Gastroesophageal sphincter (tissue), 3 donors: Measurements from ENCODE around the gene GZF1.

Source experiments
- EP300 ChIP-seq: sonication (generic); formaldehyde crosslinking; IDR thresholded peaks from one replicate; pipeline ENCODE4 v1.6.1; 2017; ENCODE audit warnings: antibody characterized with exemption, mild to moderate bottlenecking
- POLR2A ChIP-seq, 2 donors: fragments of 450-650 bp; IDR thresholded peaks; one replicate each; pipeline ENCODE4 v1.6.1; 2017; ENCODE audit warnings: antibody characterized with exemption in 2 of 2, mild to moderate bottlenecking in 2 of 2, moderate library complexity in 1 of 2
- POLR2AphosphoS5 ChIP-seq: sonication (generic); formaldehyde crosslinking; IDR thresholded peaks from one replicate; pipeline ENCODE4 v1.6.1; 2017; ENCODE audit warnings: antibody characterized with exemption
- TF ChIP-seq, protein P1 (sequence below), 4 experiments: fragments of 200-600 bp in 2 of 4; fragments of 450-650 bp in 2 of 4; sonication (generic) in 1 of 4; IDR thresholded peaks; one replicate each; pipeline ENCODE4 v1.5.1; 2017 to 2019; ENCODE audit warnings: antibody characterized with exemption in 4 of 4, mild to moderate bottlenecking in 2 of 4, moderate library complexity in 2 of 4

DNA sequence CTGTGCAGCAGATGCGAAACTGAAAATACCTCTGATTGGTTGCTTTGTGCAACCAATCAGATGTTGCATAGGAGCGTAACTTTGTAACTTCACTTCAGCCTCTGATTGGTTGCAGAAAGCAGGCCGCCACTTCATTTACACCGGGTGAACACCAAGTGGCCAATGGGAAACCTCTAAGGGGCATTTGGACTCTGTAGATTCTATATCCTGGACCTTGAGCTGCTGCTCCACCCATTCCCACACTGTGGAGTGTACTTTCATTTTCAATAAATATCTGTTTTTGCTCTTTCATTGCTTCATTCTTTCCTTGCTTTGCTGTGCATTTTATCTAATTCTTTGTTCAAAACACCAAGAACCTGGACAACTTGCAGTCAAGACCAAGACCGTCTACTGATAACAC is 25.5 kb upstream of the GZF1 start:
- TF ChIP-seq, protein P1, sequence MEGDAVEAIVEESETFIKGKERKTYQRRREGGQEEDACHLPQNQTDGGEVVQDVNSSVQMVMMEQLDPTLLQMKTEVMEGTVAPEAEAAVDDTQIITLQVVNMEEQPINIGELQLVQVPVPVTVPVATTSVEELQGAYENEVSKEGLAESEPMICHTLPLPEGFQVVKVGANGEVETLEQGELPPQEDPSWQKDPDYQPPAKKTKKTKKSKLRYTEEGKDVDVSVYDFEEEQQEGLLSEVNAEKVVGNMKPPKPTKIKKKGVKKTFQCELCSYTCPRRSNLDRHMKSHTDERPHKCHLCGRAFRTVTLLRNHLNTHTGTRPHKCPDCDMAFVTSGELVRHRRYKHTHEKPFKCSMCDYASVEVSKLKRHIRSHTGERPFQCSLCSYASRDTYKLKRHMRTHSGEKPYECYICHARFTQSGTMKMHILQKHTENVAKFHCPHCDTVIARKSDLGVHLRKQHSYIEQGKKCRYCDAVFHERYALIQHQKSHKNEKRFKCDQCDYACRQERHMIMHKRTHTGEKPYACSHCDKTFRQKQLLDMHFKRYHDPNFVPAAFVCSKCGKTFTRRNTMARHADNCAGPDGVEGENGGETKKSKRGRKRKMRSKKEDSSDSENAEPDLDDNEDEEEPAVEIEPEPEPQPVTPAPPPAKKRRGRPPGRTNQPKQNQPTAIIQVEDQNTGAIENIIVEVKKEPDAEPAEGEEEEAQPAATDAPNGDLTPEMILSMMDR (IDR thresholded peaks at IDR 0.05) = no peak
- TF ChIP-seq POLR2A (IDR thresholded peaks at IDR 0.05) (no peak), POLR2AphosphoS5 (no peak), EP300 (no peak)
